Psoas muscle (tissue), 8 donors: ENCODE measurements around the gene CYP4F22. TPM values are rescaled to one million over a fixed set of nuclear protein-coding genes. Genes with fewer than 3 reads are reported as not detected.
A peak's percentile ranks its signal among the peaks of the same experiment; 100 is the strongest.

ENCODE experiments used
- ATAC-seq, 4 donors: fragments of 200-7000 bp; cut with Tn5 transposase; one replicate each; pipeline ENCODE4 v1.9.1; 2020; ENCODE audit warnings: moderate library complexity in 3 of 4, mild to moderate bottlenecking in 2 of 4
- DNase-seq, 2 donors: peaks; one replicate each; pipeline ENCODE4 v3.0.0-alpha.2; 2020
- H3K27ac ChIP-seq: fragments of 200-600 bp; one replicate; pipeline ENCODE4 v1.8.0; 2022
- H3K27me3 ChIP-seq, 3 donors: fragments of 200-600 bp in 1 of 3; one replicate each; pipeline versions ENCODE4 v1.6.1 to v1.8.0; 2013 to 2022; ENCODE audit warnings: low read length in 2 of 3, mild to moderate bottlenecking in 2 of 3, moderate library complexity in 1 of 3; ENCODE audit not compliant: insufficient read depth in 3 of 3
- H3K36me3 ChIP-seq, 2 donors: fragments of 200-600 bp in 1 of 2; one replicate each; pipeline versions ENCODE4 v1.6.1 to v1.8.0; 2013 to 2022; ENCODE audit warnings: low read depth in 1 of 2, mild to moderate bottlenecking in 1 of 2, moderate library complexity in 1 of 2; ENCODE audit not compliant: insufficient read depth in 1 of 2
- H3K4me1 ChIP-seq: fragments of 200-600 bp; one replicate; pipeline ENCODE4 v1.8.0; 2022
- H3K4me3 ChIP-seq: fragments of 200-600 bp; one replicate; pipeline ENCODE4 v1.8.0; 2022; ENCODE audit warnings: mild to moderate bottlenecking
- H3K9me3 ChIP-seq: fragments of 200-600 bp; one replicate; pipeline ENCODE4 v1.8.0; 2022
- WGBS, 3 donors: extraction: QIAGEN DNeasy Blood & Tissue Kit; methylation state at CpG; one replicate each; pipeline versions ENCODE4 v1.1.6 to v1.1.7; 2013; 5-methylcytosine and 5-hydroxymethylcytosine counted together
- intact Hi-C, 2 donors: fragments of 100-400 bp; cut with DNase I; formaldehyde crosslinking; loops; one replicate each; pipeline versions ENCODE4 v1.11.0 to v1.14.2; 2022
- long read RNA-seq, 2 donors: library from polyadenylated mRNA; unstranded; transcript quantifications; one replicate each; pipeline ENCODE4 v2.0.0, GENCODE V29; 2021
- polyA plus RNA-seq, 3 donors: library from polyadenylated mRNA; stranded (reverse); fragments of 200-250 nt; gene quantifications; one replicate each; pipeline ENCODE4 v1.2.3, GENCODE V29; 2013
- total RNA-seq, 4 donors: library from RNA; stranded (reverse); fragmentation: NEBNext Ultra II Directional in 2 of 4; extraction: Animal tissue kit (Norgen Biotek cat#: 25700) in 2 of 4; gene quantifications; one replicate each; pipeline versions ENCODE4 v1.2.1 to v1.2.4, GENCODE V29; 2021 to 2023
- TF ChIP-seq, protein P1 (sequence below): fragments of 200-600 bp; IDR thresholded peaks from one replicate; pipeline ENCODE4 v1.8.0; 2022; ENCODE audit warnings: antibody characterized with exemption
- donor health status: healthy with polysubstance abuse.
- donor health status: DM: no; HTN: no; CAD: no; lungs with moderate emphysema.
- donor health status: Bipolar disorder and iron deficiency.
- donor health status: healthy.
- donor health status: DM: yes; HTN: yes; CAD: no.
- donor health status: DM: no; HTN: no; CAD: no.
- donor health status: DM: no; HTN: no; CAD: no.
- donor health status: DM: yes; HTN: yes; CAD: no.

The CYP4F22 gene
- under 1 TPM in 1 of 4 donors, not detected in 3; 0.29 TPM for total RNA-seq
- under 1 TPM; 0.04 to 0.30 (median 0.17) TPM for polyA plus RNA-seq
- long read RNA-seq, donor 1: 0 reads
- long read RNA-seq, donor 2: 0 reads

DNA sequence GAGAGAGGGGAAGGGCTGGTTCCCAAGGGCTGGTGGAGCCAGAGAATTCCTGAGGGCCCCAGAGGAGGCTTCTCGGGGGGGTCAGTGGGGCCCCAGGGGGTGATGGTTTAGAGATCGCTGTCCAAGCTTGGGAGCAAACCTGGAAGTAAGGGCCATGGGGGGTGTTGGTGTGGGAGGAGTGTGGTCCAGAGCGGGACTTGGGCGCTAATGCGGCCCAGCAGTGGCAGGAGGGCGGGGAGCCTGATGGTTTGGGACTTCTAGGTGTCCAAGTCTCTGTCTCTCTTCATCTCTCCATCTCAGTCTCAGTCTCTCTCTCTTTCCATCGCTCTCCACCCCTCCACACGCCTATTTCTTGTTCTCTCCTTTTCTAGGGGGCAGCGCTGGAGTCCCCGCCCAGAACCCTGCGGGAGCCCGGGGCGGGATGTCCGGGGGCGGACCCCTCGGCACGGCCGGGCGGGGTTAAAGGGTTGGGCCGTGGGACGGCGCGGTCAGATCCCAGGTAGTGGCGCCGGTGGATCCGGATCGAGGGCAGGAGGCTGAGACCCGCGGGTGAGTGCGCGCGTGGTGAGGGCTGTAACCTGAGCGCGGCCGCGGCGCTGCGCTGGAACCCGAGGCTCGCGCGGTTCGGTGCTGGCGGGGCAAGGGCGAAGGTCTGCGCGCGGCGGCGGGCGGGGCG, at the start of gene CYP4F22:
CYP4F22 (plus strand) TSS at position 491 of the 676 bp plus-strand sequence. CDS start 16,812 bp downstream, outside the sequence.
- no peaks in the 10 kb centered on the region for H3K4me1 ChIP-seq
- WGBS, 3 donors: 3 to 5% (median 4%) methylated on average over 44 to 52 of the region's 52 CpGs
- peaks cover 0 to 65% (median 14%) of the 10 kb centered on the region in 3 donors for H3K27me3 ChIP-seq
- TF ChIP-seq, protein P1, sequence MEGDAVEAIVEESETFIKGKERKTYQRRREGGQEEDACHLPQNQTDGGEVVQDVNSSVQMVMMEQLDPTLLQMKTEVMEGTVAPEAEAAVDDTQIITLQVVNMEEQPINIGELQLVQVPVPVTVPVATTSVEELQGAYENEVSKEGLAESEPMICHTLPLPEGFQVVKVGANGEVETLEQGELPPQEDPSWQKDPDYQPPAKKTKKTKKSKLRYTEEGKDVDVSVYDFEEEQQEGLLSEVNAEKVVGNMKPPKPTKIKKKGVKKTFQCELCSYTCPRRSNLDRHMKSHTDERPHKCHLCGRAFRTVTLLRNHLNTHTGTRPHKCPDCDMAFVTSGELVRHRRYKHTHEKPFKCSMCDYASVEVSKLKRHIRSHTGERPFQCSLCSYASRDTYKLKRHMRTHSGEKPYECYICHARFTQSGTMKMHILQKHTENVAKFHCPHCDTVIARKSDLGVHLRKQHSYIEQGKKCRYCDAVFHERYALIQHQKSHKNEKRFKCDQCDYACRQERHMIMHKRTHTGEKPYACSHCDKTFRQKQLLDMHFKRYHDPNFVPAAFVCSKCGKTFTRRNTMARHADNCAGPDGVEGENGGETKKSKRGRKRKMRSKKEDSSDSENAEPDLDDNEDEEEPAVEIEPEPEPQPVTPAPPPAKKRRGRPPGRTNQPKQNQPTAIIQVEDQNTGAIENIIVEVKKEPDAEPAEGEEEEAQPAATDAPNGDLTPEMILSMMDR: no peak
- intact Hi-C loops: no loop called here
- H3K4me3 ChIP-seq: peak within 1 kb of the TSS; percentile 51
- DNase-seq (no peak), ATAC-seq (no peak)
- H3K9me3 ChIP-seq: no peaks in the 10 kb centered on the region
- H3K36me3 ChIP-seq: no peaks in the 10 kb centered on the region
- no peak within 1 kb of the TSS for H3K27ac ChIP-seq

DNA sequence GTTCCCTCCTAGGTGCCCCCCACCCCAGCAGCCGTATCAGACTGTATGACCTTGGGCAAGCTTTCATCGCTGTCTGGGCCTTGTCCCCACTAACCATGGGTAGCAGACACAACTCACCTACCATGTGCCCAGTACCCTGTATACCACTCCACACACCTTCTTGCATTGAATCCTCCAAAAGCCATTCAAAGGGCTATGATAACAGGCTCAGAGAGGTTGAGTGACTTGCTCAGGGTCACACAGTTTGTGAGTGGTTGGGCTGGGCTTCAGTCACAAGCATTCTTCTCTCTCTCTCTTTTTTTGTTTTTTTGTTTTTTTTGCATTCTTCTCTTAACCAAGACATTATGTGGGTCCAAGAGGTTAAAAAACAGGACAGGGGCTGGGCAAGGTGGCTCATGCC, 46.6 kb upstream of the CYP4F22 start:
- Histone ChIP-seq H3K27me3 (peaks cover 0 to 12% (median 4%) of the 10 kb centered on the region in 3 donors), H3K27ac (no peak overlapping the region), H3K4me3 (no peak overlapping the region), H3K4me1 (no peaks in the 10 kb centered on the region), H3K36me3 (no peaks in the 10 kb centered on the region), H3K9me3 (no peaks in the 10 kb centered on the region)
- WGBS, 3 donors: 79 to 91% (median 89%) methylated on average over 2 of the region's 2 CpGs
- TF ChIP-seq, protein P1: no peak
- intact Hi-C loops: no loop called here
- ATAC-seq (no peak), DNase-seq (no peak)

DNA sequence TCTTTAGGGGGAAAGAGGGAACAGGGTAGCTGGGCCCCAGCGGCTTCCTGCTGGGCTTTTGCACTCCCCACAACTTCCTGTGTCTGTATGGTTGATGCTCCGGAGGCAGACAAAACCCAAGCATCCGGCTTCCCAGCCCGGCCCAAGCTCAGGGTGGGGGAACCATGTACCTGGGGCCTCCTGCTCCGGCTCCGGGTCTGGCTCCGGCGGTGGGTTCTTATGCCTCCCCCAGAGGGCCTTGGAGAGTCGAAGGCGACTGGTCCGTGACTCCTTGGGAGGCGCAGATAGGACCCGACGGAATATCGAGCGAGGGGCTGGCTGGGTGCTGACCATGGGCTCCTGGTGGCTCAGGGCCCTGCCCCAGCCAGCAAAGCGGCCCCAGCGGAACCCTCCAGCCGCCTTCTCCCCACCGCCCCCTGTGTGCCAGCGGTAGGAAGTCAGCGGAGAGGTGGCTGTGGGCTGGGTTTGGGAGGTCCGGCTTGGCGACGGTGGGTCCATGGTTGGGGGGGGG, 44.4 kb upstream of the CYP4F22 start:
- H3K9me3 ChIP-seq: no peaks in the 10 kb centered on the region
- no peaks in the 10 kb centered on the region for H3K36me3 ChIP-seq
- H3K4me1 ChIP-seq: no peaks in the 10 kb centered on the region
- intact Hi-C loops: no loop called here
- H3K27me3 ChIP-seq: peaks cover 0 to 9% (median 4%) of the 10 kb centered on the region in 3 donors
- 37 to 47% (median 46%) methylated on average over 19 to 25 of the region's 25 CpGs for WGBS, 3 donors
- no peak for ATAC-seq
- no peak overlapping the region for H3K27ac ChIP-seq
- TF ChIP-seq, protein P1: no peak
- peak overlapping the region; percentile 52 for H3K4me3 ChIP-seq
- DNase-seq: peak in 1 of 2 donors; percentile 54

DNA sequence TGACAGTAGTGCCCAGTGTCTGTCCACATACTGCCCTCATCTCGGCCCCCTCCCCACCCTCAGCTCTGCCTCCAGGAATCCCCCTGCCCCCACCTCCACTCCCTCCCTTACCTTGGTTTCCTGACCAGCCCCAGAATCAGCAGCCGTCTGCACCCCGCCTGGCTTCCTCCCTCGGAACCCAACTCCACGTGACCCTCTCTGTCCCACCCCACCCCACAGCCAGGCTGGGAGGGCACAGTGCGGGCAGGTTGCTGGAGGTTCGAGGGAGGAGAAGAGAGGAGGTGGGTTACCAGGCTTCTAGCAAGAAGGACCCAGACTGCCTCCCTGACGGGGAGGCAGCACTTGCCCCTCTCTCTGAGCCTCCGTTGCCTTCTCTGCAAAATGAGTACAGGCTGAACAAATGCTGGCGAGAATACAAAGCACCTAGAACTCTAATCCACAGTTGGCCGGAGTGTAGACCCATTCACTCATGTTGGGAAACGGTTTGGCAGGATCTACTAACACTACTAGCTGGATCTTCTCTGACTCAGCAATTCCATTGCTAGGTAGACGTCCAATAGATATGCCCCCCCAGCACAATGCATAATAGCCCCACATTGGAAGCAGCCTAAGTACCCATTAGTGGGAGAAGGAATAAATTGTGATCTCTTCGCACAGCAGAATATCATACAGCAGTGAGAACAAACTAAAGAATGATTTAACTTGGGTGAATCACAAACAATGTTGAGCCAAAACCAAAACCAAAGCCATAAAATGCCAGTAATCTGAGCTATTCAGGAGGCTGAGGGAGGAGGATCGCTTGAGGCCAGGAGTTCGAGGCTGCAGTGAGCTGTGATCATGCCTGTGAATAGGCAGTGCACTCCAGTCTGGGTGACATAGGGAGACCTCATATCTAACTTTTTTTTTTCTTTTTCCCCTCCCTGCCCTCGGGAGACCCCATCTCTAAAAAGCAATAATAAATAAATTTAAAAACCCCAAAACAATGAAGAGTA, 43.6 kb upstream of the CYP4F22 start, which contains the start of gene RASAL3:
RASAL3 (minus strand) TSS at position 151 of the 992 bp plus-strand sequence. CDS start 186 bp downstream, outside the sequence.
- Histone ChIP-seq H3K27ac (no peak within 1 kb of the TSS), H3K36me3 (no peaks in the 10 kb centered on the region), H3K27me3 (peaks cover 0 to 17% (median 11%) of the 10 kb centered on the region in 3 donors), H3K4me1 (no peaks in the 10 kb centered on the region), H3K9me3 (no peaks in the 10 kb centered on the region), H3K4me3 (peak within 1 kb of the TSS; percentile 52)
- intact Hi-C loops: no loop called here
- WGBS, 3 donors: 25 to 31% (median 28%) methylated on average over 17 of the region's 17 CpGs
- peak in 1 of 2 donors; percentile 57 for DNase-seq
- TF ChIP-seq, protein P1: no peak
- peak in 1 of 4 donors; percentile 65 for ATAC-seq
